GM23338 (cell line): ENCODE data around the gene MYL4. TPM values are rescaled to one million over a fixed set of nuclear protein-coding genes. Genes with fewer than 3 reads are reported as not detected.

Experiments used
- ATAC-seq: fragments of 200-7000 bp; cut with Tn5 transposase; 3 replicates; pipeline ENCODE4 v1.9.1; 2020
- DNase-seq: peaks from one replicate; pipeline ENCODE4 v3.0.0-alpha.2; 2015; ENCODE audit warnings: low spot score
- H2AFZ ChIP-seq: fragments of 200-600 bp; sonication (generic); 2 replicates; pipeline ENCODE4 v1.8.0; 2016; ENCODE audit warnings: antibody characterized with exemption, mild to moderate bottlenecking, moderate library complexity
- H3F3A ChIP-seq: fragments of 200-600 bp; sonication (generic); replicated peaks from 2 replicates; pipeline ENCODE4 v1.8.0; 2017; ENCODE audit warnings: antibody characterized with exemption, mixed run types, low read depth
- H3K27ac ChIP-seq: fragments of 200-600 bp; sonication (generic); 2 replicates; pipeline ENCODE4 v1.6.1; 2016; ENCODE audit warnings: low read depth
- H3K27me3 ChIP-seq: fragments of 200-600 bp; sonication (generic); 2 replicates; pipeline ENCODE4 v1.8.0; 2016; ENCODE audit warnings: mild to moderate bottlenecking, mixed run types, moderate library complexity; ENCODE audit not compliant: insufficient read depth
- H3K36me3 ChIP-seq: fragments of 200-600 bp; sonication (generic); 2 replicates; pipeline ENCODE4 v1.8.0; 2016; ENCODE audit warnings: mild to moderate bottlenecking; ENCODE audit not compliant: insufficient read depth
- H3K4me1 ChIP-seq: fragments of 200-600 bp; sonication (generic); 2 replicates; pipeline ENCODE4 v1.8.0; 2016; ENCODE audit warnings: mild to moderate bottlenecking, moderate library complexity; ENCODE audit not compliant: insufficient read depth
- H3K4me2 ChIP-seq: fragments of 200-600 bp; sonication (generic); 2 replicates; pipeline ENCODE4 v1.7.1; 2017; ENCODE audit warnings: mixed run types
- H3K4me3 ChIP-seq: fragments of 200-600 bp; sonication (generic); 2 replicates; pipeline ENCODE4 v1.6.1; 2016; ENCODE audit warnings: mixed run types
- H3K79me2 ChIP-seq: fragments of 200-600 bp; sonication (generic); replicated peaks from 2 replicates; pipeline ENCODE4 v1.8.0; 2017; ENCODE audit warnings: mild to moderate bottlenecking; ENCODE audit not compliant: insufficient read depth
- H3K9me2 ChIP-seq: fragments of 200-600 bp; sonication (generic); 2 replicates; pipeline ENCODE4 v1.8.0; 2017; ENCODE audit not compliant: insufficient read depth
- H4K20me1 ChIP-seq: fragments of 200-600 bp; sonication (generic); replicated peaks from 2 replicates; pipeline ENCODE4 v1.8.0; 2017; ENCODE audit warnings: mild to moderate bottlenecking; ENCODE audit not compliant: insufficient read depth
- H3K27ac Mint-ChIP-seq: 2 replicates; pipeline ENCODE4 v1.8.0; 2020; ENCODE audit warnings: inconsistent platforms, mild to moderate bottlenecking, moderate library complexity, mixed read lengths
- H3K27me3 Mint-ChIP-seq: 3 replicates; pipeline ENCODE4 v1.8.0; 2022; ENCODE audit warnings: low read depth, mild to moderate bottlenecking, moderate library complexity, mixed read lengths, inconsistent platforms; ENCODE audit not compliant: insufficient read depth, poor library complexity
- H3K36me3 Mint-ChIP-seq: 3 replicates; pipeline ENCODE4 v1.8.0; 2021; ENCODE audit warnings: low read depth, mild to moderate bottlenecking, inconsistent platforms, moderate library complexity, mixed read lengths
- H3K4me1 Mint-ChIP-seq: 3 replicates; pipeline ENCODE4 v1.8.0; 2020; ENCODE audit warnings: mild to moderate bottlenecking, inconsistent platforms, mixed read lengths
- H3K4me3 Mint-ChIP-seq: 3 replicates; pipeline ENCODE4 v1.8.0; 2021; ENCODE audit warnings: moderate library complexity, mild to moderate bottlenecking, inconsistent platforms, mixed read lengths
- H3K9me3 Mint-ChIP-seq: 3 replicates; pipeline ENCODE4 v1.8.0; 2020; ENCODE audit warnings: moderate library complexity, mild to moderate bottlenecking, inconsistent platforms, mixed read lengths
- CREB1 ChIP-seq: fragments of 250-450 bp; sonication (Bioruptor Pico); IDR thresholded peaks from 2 replicates; pipeline ENCODE4 v1.5.0; 2020; ENCODE audit warnings: low read depth, mild to moderate bottlenecking, moderate library complexity
- EZH2 ChIP-seq: fragments of 200-600 bp; sonication (generic); IDR thresholded peaks from one replicate; pipeline ENCODE4 v1.8.0; 2017; ENCODE audit warnings: antibody characterized with exemption, mild to moderate bottlenecking, low read depth; ENCODE audit not compliant: unreplicated experiment
- EZH2phosphoT487 ChIP-seq: fragments of 200-600 bp; sonication (generic); IDR thresholded peaks from one replicate; pipeline ENCODE4 v1.8.1; 2018; ENCODE audit warnings: antibody characterized with exemption; ENCODE audit not compliant: unreplicated experiment
- JUNB ChIP-seq: IDR thresholded peaks from one replicate; pipeline ENCODE4 v1.6.1; 2016; ENCODE audit warnings: antibody characterized with exemption; ENCODE audit not compliant: unreplicated experiment
- NANOG ChIP-seq: IDR thresholded peaks from 2 replicates; pipeline ENCODE4 v1.6.1; 2016; ENCODE audit warnings: antibody characterized with exemption, borderline replicate concordance
- POLR2AphosphoS5 ChIP-seq: IDR thresholded peaks from 2 replicates; pipeline ENCODE4 v1.6.1; 2016; ENCODE audit warnings: antibody characterized with exemption, low read depth
- STAT1 ChIP-seq: IDR thresholded peaks from one replicate; pipeline ENCODE4 v1.6.1; 2016; ENCODE audit warnings: antibody characterized with exemption; ENCODE audit not compliant: unreplicated experiment
- ZNF114 ChIP-seq: fragments of 250-450 bp; sonication (Bioruptor Pico); IDR thresholded peaks from 2 replicates; pipeline ENCODE4 v1.5.0; 2020; ENCODE audit warnings: mild to moderate bottlenecking, moderate library complexity
- ZNF331 ChIP-seq: fragments of 250-450 bp; sonication (Bioruptor Pico); IDR thresholded peaks from 2 replicates; pipeline ENCODE4 v1.5.0; 2020; ENCODE audit warnings: low read depth, mild to moderate bottlenecking, moderate library complexity
- long read RNA-seq: library from polyadenylated mRNA; unstranded; transcript quantifications from one replicate; pipeline ENCODE4 v2.0.0, GENCODE V29; 2020; ENCODE audit not compliant: unreplicated experiment
- polyA plus RNA-seq: library from polyadenylated mRNA; unstranded; fragments of >200 nt; fragmentation: Nextera tagmentation; extraction: Ambion mirVana; gene quantifications from 2 replicates; pipeline ENCODE4 v1.2.1, GENCODE V29; 2016
- total RNA-seq: library from RNA; depleted of rRNA; stranded (reverse); fragments of >200 nt; shearing (Covaris generic); gene quantifications from 2 replicates; pipeline ENCODE4 v1.2.3, GENCODE V29; 2014; rRNA removed
- TF ChIP-seq, protein P1 (sequence below): IDR thresholded peaks from 2 replicates; pipeline ENCODE4 v1.6.1; 2016; ENCODE audit warnings: antibody characterized with exemption
- TF ChIP-seq, protein P2 (sequence below): IDR thresholded peaks from one replicate; pipeline ENCODE4 v1.6.1; 2018; ENCODE audit warnings: antibody characterized with exemption; ENCODE audit not compliant: unreplicated experiment
- TF ChIP-seq, protein P3 (sequence below): fragments of 250-450 bp; sonication (Bioruptor Pico); IDR thresholded peaks from 2 replicates; pipeline ENCODE4 v1.5.0; 2020; ENCODE audit warnings: mild to moderate bottlenecking, moderate library complexity
- TF ChIP-seq, protein P4 (sequence below), 2 experiments: fragments of 200-600 bp in 1 of 2; sonication (generic) in 1 of 2; conservative IDR thresholded peaks; 2 replicates each; pipeline versions ENCODE4 v1.5.1 to v1.6.1; 2016 to 2017; ENCODE audit warnings: antibody characterized with exemption in 2 of 2, low read depth in 2 of 2, mild to moderate bottlenecking in 2 of 2, moderate library complexity in 1 of 2

MYL4 gene
- total RNA-seq (not detected in 2 replicates), polyA plus RNA-seq (0.44 and 2.5 TPM in 2 replicates)
- long read RNA-seq: 0 reads

DNA sequence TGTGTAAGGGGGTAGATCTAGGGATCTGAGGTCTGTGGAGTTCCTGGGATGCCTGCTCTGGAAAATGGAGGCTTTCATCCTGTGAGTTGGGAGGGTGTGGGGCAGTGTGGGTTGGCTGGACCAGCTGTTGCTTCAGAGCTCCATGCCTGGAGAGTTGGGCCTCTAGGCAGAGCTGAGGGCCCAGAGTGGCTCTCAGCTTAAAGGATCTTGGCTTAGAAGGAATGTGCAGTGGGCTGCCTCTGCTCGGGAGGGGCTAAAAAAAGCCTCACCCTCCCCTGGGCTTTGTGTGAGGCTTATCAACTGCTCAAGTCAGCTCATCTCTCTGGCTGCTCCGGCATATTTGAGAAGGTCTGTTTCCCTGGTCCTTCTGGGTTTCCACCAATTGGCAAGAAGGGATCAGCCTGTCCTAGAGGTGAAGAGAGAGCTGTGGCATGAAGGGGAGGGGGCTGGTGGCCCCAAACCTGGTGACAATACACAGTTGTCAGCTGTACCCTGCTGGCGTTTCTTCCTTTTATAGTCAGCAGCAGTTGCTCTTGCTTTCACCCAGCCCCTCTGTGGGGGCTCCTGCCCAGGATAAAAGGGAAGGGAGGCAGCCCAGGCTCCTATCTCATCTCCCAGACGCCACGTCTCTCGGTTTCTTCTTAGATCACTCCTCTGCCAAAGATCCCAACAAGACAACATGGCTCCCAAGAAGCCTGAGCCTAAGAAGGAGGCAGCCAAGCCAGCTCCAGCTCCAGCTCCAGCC, at the start of gene MYL4:
TSS of gene MYL4 (plus strand) at position 605 of the 745 bp plus-strand sequence. CDS start at position 680, 75 bp downstream.
- Mint-ChIP-seq H3K27ac (no peak within 1 kb of the TSS), H3K4me1 (peaks cover 11% of the 10 kb centered on the region), H3K27me3 (peaks cover 5% of the 10 kb centered on the region), H3K36me3 (no peaks in the 10 kb centered on the region), H3K4me3 (no peak within 1 kb of the TSS), H3K9me3 (no peaks in the 10 kb centered on the region)
- ATAC-seq (no peak), DNase-seq (no peak)
- no peaks in the 10 kb centered on the region for H3K36me3 ChIP-seq
- no peaks in the 10 kb centered on the region for H4K20me1 ChIP-seq
- no peaks in the 10 kb centered on the region for H3K9me2 ChIP-seq
- peaks cover 8% of the 10 kb centered on the region; the same call in 1 of the 2 replicates for H3K4me1 ChIP-seq
- H3K79me2 ChIP-seq: no peaks in the 10 kb centered on the region
- no peaks in the 10 kb centered on the region for H3F3A ChIP-seq
- no peaks in the 10 kb centered on the region for H3K27me3 ChIP-seq
- no peak within 1 kb of the TSS for H3K4me2 ChIP-seq
- no peak within 1 kb of the TSS for H3K4me3 ChIP-seq
- no peak for TF ChIP-seq ZNF331
- TF ChIP-seq EZH2: no peak
- no peak for TF ChIP-seq JUNB
- no peak for TF ChIP-seq ZNF114 (CRISPR knock-in tag)
- TF ChIP-seq, protein P1, sequence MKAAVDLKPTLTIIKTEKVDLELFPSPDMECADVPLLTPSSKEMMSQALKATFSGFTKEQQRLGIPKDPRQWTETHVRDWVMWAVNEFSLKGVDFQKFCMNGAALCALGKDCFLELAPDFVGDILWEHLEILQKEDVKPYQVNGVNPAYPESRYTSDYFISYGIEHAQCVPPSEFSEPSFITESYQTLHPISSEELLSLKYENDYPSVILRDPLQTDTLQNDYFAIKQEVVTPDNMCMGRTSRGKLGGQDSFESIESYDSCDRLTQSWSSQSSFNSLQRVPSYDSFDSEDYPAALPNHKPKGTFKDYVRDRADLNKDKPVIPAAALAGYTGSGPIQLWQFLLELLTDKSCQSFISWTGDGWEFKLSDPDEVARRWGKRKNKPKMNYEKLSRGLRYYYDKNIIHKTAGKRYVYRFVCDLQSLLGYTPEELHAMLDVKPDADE: no peak
- TF ChIP-seq, protein P2, sequence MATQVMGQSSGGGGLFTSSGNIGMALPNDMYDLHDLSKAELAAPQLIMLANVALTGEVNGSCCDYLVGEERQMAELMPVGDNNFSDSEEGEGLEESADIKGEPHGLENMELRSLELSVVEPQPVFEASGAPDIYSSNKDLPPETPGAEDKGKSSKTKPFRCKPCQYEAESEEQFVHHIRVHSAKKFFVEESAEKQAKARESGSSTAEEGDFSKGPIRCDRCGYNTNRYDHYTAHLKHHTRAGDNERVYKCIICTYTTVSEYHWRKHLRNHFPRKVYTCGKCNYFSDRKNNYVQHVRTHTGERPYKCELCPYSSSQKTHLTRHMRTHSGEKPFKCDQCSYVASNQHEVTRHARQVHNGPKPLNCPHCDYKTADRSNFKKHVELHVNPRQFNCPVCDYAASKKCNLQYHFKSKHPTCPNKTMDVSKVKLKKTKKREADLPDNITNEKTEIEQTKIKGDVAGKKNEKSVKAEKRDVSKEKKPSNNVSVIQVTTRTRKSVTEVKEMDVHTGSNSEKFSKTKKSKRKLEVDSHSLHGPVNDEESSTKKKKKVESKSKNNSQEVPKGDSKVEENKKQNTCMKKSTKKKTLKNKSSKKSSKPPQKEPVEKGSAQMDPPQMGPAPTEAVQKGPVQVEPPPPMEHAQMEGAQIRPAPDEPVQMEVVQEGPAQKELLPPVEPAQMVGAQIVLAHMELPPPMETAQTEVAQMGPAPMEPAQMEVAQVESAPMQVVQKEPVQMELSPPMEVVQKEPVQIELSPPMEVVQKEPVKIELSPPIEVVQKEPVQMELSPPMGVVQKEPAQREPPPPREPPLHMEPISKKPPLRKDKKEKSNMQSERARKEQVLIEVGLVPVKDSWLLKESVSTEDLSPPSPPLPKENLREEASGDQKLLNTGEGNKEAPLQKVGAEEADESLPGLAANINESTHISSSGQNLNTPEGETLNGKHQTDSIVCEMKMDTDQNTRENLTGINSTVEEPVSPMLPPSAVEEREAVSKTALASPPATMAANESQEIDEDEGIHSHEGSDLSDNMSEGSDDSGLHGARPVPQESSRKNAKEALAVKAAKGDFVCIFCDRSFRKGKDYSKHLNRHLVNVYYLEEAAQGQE: no peak
- TF ChIP-seq, protein P3, sequence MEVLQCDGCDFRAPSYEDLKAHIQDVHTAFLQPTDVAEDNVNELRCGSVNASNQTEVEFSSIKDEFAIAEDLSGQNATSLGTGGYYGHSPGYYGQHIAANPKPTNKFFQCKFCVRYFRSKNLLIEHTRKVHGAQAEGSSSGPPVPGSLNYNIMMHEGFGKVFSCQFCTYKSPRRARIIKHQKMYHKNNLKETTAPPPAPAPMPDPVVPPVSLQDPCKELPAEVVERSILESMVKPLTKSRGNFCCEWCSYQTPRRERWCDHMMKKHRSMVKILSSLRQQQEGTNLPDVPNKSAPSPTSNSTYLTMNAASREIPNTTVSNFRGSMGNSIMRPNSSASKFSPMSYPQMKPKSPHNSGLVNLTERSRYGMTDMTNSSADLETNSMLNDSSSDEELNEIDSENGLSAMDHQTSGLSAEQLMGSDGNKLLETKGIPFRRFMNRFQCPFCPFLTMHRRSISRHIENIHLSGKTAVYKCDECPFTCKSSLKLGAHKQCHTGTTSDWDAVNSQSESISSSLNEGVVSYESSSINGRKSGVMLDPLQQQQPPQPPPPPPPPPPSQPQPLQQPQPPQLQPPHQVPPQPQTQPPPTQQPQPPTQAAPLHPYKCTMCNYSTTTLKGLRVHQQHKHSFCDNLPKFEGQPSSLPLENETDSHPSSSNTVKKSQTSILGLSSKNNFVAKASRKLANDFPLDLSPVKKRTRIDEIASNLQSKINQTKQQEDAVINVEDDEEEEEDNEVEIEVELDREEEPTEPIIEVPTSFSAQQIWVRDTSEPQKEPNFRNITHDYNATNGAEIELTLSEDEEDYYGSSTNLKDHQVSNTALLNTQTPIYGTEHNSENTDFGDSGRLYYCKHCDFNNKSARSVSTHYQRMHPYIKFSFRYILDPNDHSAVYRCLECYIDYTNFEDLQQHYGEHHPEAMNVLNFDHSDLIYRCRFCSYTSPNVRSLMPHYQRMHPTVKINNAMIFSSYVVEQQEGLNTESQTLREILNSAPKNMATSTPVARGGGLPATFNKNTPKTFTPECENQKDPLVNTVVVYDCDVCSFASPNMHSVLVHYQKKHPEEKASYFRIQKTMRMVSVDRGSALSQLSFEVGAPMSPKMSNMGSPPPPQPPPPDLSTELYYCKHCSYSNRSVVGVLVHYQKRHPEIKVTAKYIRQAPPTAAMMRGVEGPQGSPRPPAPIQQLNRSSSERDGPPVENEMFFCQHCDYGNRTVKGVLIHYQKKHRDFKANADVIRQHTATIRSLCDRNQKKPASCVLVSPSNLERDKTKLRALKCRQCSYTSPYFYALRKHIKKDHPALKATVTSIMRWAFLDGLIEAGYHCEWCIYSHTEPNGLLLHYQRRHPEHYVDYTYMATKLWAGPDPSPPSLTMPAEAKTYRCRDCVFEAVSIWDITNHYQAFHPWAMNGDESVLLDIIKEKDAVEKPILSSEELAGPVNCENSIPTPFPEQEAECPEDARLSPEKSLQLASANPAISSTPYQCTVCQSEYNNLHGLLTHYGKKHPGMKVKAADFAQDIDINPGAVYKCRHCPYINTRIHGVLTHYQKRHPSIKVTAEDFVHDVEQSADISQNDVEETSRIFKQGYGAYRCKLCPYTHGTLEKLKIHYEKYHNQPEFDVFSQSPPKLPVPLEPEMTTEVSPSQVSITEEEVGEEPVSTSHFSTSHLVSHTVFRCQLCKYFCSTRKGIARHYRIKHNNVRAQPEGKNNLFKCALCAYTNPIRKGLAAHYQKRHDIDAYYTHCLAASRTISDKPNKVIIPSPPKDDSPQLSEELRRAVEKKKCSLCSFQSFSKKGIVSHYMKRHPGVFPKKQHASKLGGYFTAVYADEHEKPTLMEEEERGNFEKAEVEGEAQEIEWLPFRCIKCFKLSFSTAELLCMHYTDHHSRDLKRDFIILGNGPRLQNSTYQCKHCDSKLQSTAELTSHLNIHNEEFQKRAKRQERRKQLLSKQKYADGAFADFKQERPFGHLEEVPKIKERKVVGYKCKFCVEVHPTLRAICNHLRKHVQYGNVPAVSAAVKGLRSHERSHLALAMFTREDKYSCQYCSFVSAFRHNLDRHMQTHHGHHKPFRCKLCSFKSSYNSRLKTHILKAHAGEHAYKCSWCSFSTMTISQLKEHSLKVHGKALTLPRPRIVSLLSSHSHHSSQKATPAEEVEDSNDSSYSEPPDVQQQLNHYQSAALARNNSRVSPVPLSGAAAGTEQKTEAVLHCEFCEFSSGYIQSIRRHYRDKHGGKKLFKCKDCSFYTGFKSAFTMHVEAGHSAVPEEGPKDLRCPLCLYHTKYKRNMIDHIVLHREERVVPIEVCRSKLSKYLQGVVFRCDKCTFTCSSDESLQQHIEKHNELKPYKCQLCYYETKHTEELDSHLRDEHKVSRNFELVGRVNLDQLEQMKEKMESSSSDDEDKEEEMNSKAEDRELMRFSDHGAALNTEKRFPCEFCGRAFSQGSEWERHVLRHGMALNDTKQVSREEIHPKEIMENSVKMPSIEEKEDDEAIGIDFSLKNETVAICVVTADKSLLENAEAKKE (CRISPR knock-in tag): no peak
- TF ChIP-seq POLR2AphosphoS5: no peak
- TF ChIP-seq EZH2phosphoT487: no peak
- no peak for TF ChIP-seq STAT1
- no peak for TF ChIP-seq CREB1
- no peak for TF ChIP-seq NANOG
- TF ChIP-seq, protein P4, sequence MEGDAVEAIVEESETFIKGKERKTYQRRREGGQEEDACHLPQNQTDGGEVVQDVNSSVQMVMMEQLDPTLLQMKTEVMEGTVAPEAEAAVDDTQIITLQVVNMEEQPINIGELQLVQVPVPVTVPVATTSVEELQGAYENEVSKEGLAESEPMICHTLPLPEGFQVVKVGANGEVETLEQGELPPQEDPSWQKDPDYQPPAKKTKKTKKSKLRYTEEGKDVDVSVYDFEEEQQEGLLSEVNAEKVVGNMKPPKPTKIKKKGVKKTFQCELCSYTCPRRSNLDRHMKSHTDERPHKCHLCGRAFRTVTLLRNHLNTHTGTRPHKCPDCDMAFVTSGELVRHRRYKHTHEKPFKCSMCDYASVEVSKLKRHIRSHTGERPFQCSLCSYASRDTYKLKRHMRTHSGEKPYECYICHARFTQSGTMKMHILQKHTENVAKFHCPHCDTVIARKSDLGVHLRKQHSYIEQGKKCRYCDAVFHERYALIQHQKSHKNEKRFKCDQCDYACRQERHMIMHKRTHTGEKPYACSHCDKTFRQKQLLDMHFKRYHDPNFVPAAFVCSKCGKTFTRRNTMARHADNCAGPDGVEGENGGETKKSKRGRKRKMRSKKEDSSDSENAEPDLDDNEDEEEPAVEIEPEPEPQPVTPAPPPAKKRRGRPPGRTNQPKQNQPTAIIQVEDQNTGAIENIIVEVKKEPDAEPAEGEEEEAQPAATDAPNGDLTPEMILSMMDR (conservative IDR thresholded peaks at IDR 0.05; ENCODE audit: low read depth in 2 of 2): no peak
- H3K27ac ChIP-seq: no peak within 1 kb of the TSS
- H2AFZ ChIP-seq: peak within 1 kb of the TSS; percentile 18; the same call in 1 of the 2 replicates
